ENCODE measurements around the gene SYNPR.
"Not testable (repeated sequence)": the region's sequence is repeated elsewhere in the genome, so short reads cannot be mapped to it uniquely, and the experiment has no call there.

Gene SYNPR

DNA sequence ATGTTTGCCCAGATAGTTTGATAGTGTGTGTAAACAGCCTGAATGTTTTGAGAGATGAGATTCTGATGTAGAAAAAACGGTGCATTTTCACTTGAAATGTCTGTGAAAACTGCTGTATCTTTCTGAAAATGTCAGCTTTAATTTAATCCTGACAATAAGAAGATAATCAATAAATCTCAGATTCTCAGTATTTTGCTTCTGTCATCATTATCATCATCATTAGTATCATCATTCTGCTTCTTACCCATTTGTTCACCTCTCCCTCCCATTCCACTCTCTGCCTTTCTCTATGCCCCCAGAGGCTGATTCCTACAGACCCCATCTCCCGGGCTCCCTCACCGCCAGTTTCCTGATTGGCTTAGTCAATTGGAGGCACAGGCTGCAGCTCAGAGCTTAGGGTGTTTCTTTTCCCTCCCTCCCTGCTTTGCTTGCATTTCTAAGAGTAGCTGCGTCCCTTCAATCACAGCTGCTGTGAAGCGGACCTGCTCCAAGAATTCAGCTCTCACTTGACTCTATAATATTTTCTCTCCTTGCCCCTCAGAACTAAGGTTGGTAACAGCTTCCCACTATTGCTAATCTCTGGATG, 366.2 kb downstream of the SYNPR start:
- no peak overlapping the region for H3K27ac ChIP-seq (ENCODE audit: low read depth, low read length, poor library complexity, severe bottlenecking)
- no peaks in the 10 kb centered on the region for H3K27me3 ChIP-seq (ENCODE audit: insufficient read depth, low read length)
- no peak overlapping the region for H3K4me3 ChIP-seq (ENCODE audit: low read depth, low read length, poor library complexity, severe bottlenecking)
- no peaks in the 10 kb centered on the region for H3K9me3 ChIP-seq (ENCODE audit: low read length)
- no peaks in the 10 kb centered on the region for H3F3A ChIP-seq (ENCODE audit: insufficient read depth, low read length)
- no peaks in the 10 kb centered on the region for H3K36me3 ChIP-seq (ENCODE audit: insufficient read depth, low read length)
- no peak overlapping the region for H2AFZ ChIP-seq (ENCODE audit: low read length)
- no peak overlapping the region for H3K9ac ChIP-seq (ENCODE audit: low read length)
- no peaks in the 10 kb centered on the region for H3K79me2 ChIP-seq (ENCODE audit: insufficient read depth, low read length)
- no peaks in the 10 kb centered on the region for H3K9me2 ChIP-seq (ENCODE audit: low read depth, low read length)
- no peak overlapping the region for H3K4me2 ChIP-seq (ENCODE audit: low read length)
- TF ChIP-seq CTCF (IDR thresholded peaks at IDR 0.05; ENCODE audit: low read length) (no peak), EZH2 (IDR thresholded peaks at IDR 0.05; ENCODE audit: borderline replicate concordance, low read length) (no peak)
- H4K20me1 ChIP-seq (ENCODE audit: insufficient read depth, low read length), result no peaks in the 10 kb centered on the region
- H3K4me1 ChIP-seq (ENCODE audit: insufficient read depth, low read length, severe bottlenecking), result no peaks in the 10 kb centered on the region

- not testable (repeated sequence) for H3K4me1 ChIP-seq (ENCODE audit: insufficient read depth, low read length, severe bottlenecking); H3K9me3 ChIP-seq (ENCODE audit: low read length); H3K27me3 ChIP-seq (ENCODE audit: insufficient read depth, low read length); H3K4me2 ChIP-seq (ENCODE audit: low read length); H3K9me2 ChIP-seq (ENCODE audit: low read depth, low read length); H3K79me2 ChIP-seq (ENCODE audit: insufficient read depth, low read length); H3K36me3 ChIP-seq (ENCODE audit: insufficient read depth, low read length); H3K27ac ChIP-seq (ENCODE audit: low read depth, low read length, poor library complexity, severe bottlenecking); H3F3A ChIP-seq (ENCODE audit: insufficient read depth, low read length); H3K4me3 ChIP-seq (ENCODE audit: low read depth, low read length, poor library complexity, severe bottlenecking); H4K20me1 ChIP-seq (ENCODE audit: insufficient read depth, low read length); H2AFZ ChIP-seq (ENCODE audit: low read length); H3K9ac ChIP-seq (ENCODE audit: low read length)
Measured at GRCh38 chr3:63644928-63645781, 367.0 kb downstream of the SYNPR start.

DNA sequence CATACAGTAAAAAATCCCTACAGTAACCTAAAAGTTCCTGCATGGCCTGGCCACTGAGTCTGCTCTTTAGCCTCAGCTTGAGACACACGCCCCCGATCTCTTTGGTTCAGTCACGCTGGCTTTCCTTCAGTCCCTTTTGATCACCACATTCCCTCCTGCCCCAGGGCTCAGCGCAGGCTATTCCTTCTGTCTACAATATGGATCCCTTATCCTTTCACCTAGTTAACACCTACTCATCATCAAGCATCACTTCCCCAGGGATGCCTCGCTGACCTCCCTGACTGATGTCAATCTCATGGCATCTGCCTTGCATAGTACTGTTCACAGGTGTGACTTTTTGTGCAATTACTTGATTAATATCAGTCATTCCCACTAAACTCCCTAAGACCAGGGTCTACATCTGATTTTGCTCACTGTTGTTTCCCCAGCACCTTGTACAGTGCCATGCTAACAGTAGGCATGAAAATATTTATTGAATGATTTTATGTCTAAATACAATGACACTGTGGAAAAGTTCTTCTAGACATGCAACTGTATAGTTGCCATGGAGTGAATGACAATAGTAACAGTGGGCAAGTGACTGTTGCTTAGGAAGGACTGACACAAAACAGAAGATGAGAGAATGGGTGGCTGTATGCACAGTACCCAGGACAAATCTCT, 374.1 kb downstream of the SYNPR start, which contains the start of gene SNTN:
Gene SNTN (plus strand): TSS at position 610 of the 660 bp plus-strand sequence. CDS start 13 bp downstream, at position 623.
- no peak within 1 kb of the TSS for H3K4me3 ChIP-seq (ENCODE audit: low read depth, low read length, poor library complexity, severe bottlenecking)
- no peak within 1 kb of the TSS for H2AFZ ChIP-seq (ENCODE audit: low read length)
- TF ChIP-seq EZH2 (IDR thresholded peaks at IDR 0.05; ENCODE audit: borderline replicate concordance, low read length), result no peak
- TF ChIP-seq CTCF (IDR thresholded peaks at IDR 0.05; ENCODE audit: low read length), result no peak
- H3K9me2 ChIP-seq (ENCODE audit: low read depth, low read length), result no peaks in the 10 kb centered on the region
- H3K9me3 ChIP-seq (ENCODE audit: low read length), result no peaks in the 10 kb centered on the region
- H3K27me3 ChIP-seq (ENCODE audit: insufficient read depth, low read length), result no peaks in the 10 kb centered on the region
- no peak within 1 kb of the TSS for H3K27ac ChIP-seq (ENCODE audit: low read depth, low read length, poor library complexity, severe bottlenecking)
- H3K36me3 ChIP-seq (ENCODE audit: insufficient read depth, low read length), result no peaks in the 10 kb centered on the region
- no peak within 1 kb of the TSS for H3K9ac ChIP-seq (ENCODE audit: low read length)
- no peaks in the 10 kb centered on the region for H3K4me1 ChIP-seq (ENCODE audit: insufficient read depth, low read length, severe bottlenecking)
- no peaks in the 10 kb centered on the region for H3F3A ChIP-seq (ENCODE audit: insufficient read depth, low read length)
- H3K79me2 ChIP-seq (ENCODE audit: insufficient read depth, low read length), result no peaks in the 10 kb centered on the region
- no peaks in the 10 kb centered on the region for H4K20me1 ChIP-seq (ENCODE audit: insufficient read depth, low read length)
- no peak within 1 kb of the TSS for H3K4me2 ChIP-seq (ENCODE audit: low read length)

Measured in OCI-LY1 (cell line).